GM18951 (cell line): ENCODE measurements around the gene RASGEF1C.
"Not testable (repeated sequence)": the region's sequence is repeated elsewhere in the genome, so short reads cannot be mapped to it uniquely, and the experiment has no call there.

Experiments used
- POLR2A ChIP-seq: IDR thresholded peaks from 4 replicates; pipeline ENCODE4 v1.6.1; 2011; ENCODE audit warnings: mild to moderate bottlenecking; ENCODE audit not compliant: insufficient read length, insufficient read depth; ENCODE audit errors: extremely low read depth
- in situ Hi-C: fragments of 300-500 bp; cut with MboI; formaldehyde crosslinking; loops from one replicate; pipeline ENCODE4 v1.12.0; 2022; ENCODE audit warnings: low sequenced_read_pairs, mixed read lengths, inconsistent platforms; ENCODE audit not compliant: unreplicated experiment

Gene RASGEF1C

GRCh38 chr5:180216646-180217171 is 7.7 kb upstream of the RASGEF1C start:
- in situ Hi-C loops, result no loop called here
- no peak for TF ChIP-seq POLR2A

- in situ Hi-C loops, result no loop called here
- no peak for TF ChIP-seq POLR2A
Measured at GRCh38 chr5:180215783-180216630, 7.0 kb upstream of the RASGEF1C start.

GRCh38 chr5:180214870-180215770 is 6.1 kb upstream of the RASGEF1C start:
- in situ Hi-C loops, result no loop called here
- TF ChIP-seq POLR2A, result no peak

GRCh38 chr5:180213657-180214207 is 4.7 kb upstream of the RASGEF1C start:
- in situ Hi-C loops, result no loop called here
- TF ChIP-seq POLR2A, result no peak

- TF ChIP-seq POLR2A, result no peak
- in situ Hi-C loops, result no loop called here
Measured at GRCh38 chr5:180213256-180213600, 4.2 kb upstream of the RASGEF1C start.

- no peak for TF ChIP-seq POLR2A
- in situ Hi-C loops, result no loop called here
Measured at GRCh38 chr5:180212363-180213255, 3.6 kb upstream of the RASGEF1C start.

GRCh38 chr5:180211761-180212035 is 2.7 kb upstream of the RASGEF1C start:
- in situ Hi-C loops, result no loop called here
- no peak for TF ChIP-seq POLR2A

- TF ChIP-seq POLR2A, result no peak
- in situ Hi-C loops, result no loop called here
Measured at GRCh38 chr5:180210961-180211760, 2.1 kb upstream of the RASGEF1C start.

- in situ Hi-C loops, result not testable (repeated sequence)
Measured at GRCh38 chr5:180210077-180210476, 1.1 kb upstream of the RASGEF1C start.

GRCh38 chr5:180208435-180209081 is 453 bp downstream of the RASGEF1C start:
- TF ChIP-seq POLR2A, result no peak
- in situ Hi-C loops, result no loop called here

GRCh38 chr5:180208038-180208434 is 975 bp downstream of the RASGEF1C start:
- in situ Hi-C loops, result no loop called here
- TF ChIP-seq POLR2A, result no peak
